ENCODE measurements around the gene ST8SIA5.

- TF ChIP-seq CTCF (IDR thresholded peaks at IDR 0.05) (no peak), POLR2A (IDR thresholded peaks at IDR 0.05) (no peak), POLR2AphosphoS5 (IDR thresholded peaks at IDR 0.05) (no peak)
These were observed 126.7 kb downstream of the ST8SIA5 start for GRCh38 chr18:46630160-46630559.
